GM18520 (cell line): Measurements from ENCODE around the gene PAPOLA.

ENCODE experiments used
- ATAC-seq: cut with Tn5 transposase; IDR thresholded peaks from one replicate; pipeline ENCODE4 v1.9.1; 2021; ENCODE audit not compliant: unreplicated experiment

The PAPOLA gene

GRCh38 chr14:96564389-96564788 lies 62.2 kb downstream of the PAPOLA start:
- no peak for ATAC-seq

GRCh38 chr14:96565811-96566210 lies 63.6 kb downstream of the PAPOLA start:
- no peak for ATAC-seq

GRCh38 chr14:96567289-96567899 lies 65.2 kb downstream of the PAPOLA start:
- no peak for ATAC-seq

GRCh38 chr14:96568621-96569020 lies 66.4 kb downstream of the PAPOLA start:
- no peak for ATAC-seq

DNA sequence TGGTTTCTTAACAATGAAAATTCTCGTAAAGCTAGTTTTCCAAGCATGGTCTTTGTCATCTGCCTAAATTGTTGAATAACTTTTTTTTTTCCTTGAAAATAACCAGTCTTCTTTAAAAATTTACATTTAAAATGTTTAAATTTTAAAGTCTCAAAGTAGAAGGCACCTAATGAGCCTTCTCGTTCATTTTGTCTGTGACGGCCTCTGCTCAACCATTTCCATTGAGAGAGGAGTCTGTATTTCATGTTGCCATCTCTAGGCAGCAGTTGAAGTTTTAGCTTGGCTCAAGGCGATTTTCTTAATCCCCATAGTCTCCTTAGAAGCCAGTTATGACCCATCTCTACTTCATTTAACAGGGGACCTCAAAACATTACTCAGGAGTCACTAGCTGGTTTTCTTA lies 69.1 kb downstream of the PAPOLA start:
- ATAC-seq: no peak

DNA sequence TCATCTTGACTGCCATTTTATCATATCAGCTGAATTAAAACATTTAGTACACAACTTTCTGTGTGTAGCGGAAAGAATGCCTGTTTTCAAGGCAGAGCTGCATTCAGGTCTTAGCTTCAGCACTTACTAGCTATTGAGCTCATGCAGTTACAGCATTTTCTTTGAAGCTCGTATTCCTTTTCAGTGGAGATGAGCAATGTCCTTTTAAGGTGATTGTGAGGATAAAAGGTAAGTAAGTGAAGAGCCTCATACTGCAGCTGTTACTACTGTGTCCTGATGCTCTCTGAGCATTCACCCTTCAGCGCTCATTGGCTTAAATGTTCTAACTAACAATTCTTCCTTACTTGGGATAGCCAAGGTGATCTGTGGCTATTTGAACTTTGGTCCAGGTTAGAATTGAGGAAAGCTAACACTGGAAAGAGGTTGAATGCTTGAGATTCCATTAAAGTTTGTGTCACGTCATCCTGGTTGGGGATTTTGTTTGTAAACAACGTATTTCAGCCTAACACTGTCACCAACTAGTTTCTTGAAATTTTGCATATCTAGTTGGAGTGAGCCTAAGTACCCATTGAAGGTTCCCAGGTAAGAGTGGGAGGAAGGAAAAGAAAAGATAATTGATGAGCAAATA lies 71.4 kb downstream of the PAPOLA start:
- no peak for ATAC-seq

GRCh38 chr14:96574171-96574632 lies 72.0 kb downstream of the PAPOLA start:
- no peak for ATAC-seq

DNA sequence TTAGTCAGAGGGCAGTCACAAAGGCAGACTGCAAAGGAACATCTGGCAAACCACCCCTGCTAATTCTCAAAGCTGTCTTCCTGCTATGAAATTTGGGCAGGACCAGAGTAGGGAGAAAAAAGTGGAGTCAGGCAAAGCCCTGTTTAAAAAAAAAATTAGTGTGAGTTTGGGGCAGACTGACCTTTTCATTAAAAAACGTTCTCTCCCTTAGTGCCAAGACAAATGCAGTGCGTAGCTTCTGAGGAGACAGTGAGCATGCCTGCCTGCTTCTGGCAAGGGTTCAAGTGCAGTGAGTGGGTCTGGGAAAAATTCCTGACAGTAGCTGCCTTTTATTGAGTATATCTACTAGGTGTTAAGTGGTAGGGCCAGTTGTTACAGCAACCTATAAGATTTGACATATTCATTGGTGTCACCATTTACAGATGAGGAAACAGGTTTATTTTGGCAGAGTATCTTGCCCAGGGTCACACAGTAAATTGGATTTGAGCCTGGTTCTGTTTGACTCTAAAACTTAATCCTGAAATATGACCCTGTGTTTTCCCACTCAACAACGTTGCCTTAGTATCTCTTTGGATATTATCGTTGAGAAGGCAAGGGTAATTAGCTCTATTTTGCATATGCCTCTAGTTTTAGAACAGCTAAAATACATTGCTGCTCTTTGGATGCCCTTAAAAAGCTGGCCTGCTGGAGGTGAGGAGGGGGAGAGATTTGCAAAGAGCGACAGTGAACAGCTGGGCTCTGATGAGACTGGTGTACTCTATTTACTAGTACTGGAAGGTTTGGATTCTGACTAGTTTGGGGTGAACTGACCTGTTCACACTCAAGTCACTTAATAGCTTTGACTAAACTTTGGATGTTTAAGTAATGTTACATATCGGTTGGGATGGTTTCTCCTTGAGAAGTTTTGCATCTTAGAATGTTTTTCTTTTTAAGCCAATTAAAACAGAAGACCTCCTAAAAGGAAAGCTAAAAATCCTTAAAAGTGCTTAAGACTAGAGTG lies 72.8 kb downstream of the PAPOLA start:
- no peak for ATAC-seq

DNA sequence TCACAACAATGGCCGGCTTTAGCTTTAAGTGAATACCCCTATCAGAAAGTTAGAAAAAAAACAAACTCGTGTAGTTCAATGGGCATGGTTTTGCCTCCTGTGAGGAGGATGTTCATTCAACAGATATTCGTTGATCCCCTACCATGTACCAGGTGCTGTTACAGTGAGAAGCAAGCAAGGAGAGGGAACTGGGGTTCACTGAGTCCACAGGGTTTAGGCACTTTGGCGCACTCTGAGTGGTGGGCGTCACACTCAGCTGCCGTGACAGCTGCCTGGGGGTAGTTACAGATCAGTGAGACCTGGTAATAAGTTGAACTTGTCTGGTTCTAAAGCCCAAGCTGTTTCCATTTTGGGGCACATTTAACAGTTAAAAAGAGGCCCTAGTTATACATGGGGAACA lies 74.2 kb downstream of the PAPOLA start:
- ATAC-seq: no peak

DNA sequence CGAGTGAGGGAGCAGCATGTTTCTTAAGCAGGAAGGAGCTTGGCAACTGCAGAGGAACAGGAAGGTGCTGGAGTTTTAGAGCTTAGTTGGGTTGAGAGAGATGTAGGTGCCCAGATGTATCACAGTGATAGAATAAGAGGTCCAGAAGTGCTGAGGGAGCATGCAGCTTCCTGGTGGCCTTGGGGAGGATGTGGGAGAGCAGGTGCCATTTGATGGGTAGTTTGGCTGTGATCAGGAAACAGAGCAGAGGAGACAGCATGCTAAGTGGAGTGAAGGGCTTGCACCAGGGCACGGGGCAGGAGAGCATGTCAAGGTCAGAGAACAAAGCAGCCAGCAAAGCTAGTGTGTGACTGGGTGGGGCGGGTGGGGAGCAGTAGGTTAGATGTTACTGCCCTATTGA lies 74.8 kb downstream of the PAPOLA start:
- ATAC-seq: no peak

- no peak for ATAC-seq
These were observed 76.4 kb downstream of the PAPOLA start for GRCh38 chr14:96578619-96579018.

DNA sequence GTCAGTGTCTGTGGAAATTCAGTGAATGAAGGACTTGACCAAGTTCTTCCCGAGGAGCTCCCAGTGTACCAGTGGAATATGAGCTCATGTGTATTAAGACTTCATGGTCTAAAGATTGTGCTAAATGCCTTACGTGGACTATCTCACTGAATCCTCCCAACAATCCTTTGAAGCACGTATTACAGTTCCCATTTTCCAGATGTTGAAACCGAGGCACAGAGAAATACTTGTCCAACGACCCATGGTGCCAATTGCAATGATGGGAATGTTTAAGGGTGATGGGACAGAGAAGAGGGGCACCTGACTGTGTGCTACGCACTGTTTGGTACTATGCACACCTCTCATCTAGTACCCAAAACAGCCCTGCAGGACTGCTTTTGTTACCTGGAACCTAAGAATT lies 77.2 kb downstream of the PAPOLA start:
- no peak for ATAC-seq

GRCh38 chr14:96579855-96580254 lies 77.7 kb downstream of the PAPOLA start:
- ATAC-seq: no peak

- ATAC-seq: no peak
These were observed 78.4 kb downstream of the PAPOLA start for GRCh38 chr14:96580566-96580965.

DNA sequence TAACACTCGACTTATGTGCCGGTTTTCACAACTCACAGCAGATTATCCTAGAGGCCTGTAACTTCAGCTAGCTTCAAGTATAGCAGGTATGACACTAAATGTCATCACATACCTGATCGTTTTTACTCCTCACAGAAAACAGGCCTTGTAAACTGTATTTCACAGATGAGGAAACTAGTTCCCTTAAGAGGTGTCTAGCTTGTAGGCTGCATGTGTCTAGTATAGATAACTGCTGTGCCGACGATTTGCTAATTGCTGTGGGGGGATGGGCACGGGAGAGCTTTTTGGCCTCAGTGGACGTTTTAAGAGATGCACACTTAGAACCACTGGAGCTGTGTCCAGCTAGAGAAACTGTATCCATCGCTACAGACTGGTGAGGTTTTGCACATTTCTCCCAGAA lies 78.8 kb downstream of the PAPOLA start:
- no peak for ATAC-seq

DNA sequence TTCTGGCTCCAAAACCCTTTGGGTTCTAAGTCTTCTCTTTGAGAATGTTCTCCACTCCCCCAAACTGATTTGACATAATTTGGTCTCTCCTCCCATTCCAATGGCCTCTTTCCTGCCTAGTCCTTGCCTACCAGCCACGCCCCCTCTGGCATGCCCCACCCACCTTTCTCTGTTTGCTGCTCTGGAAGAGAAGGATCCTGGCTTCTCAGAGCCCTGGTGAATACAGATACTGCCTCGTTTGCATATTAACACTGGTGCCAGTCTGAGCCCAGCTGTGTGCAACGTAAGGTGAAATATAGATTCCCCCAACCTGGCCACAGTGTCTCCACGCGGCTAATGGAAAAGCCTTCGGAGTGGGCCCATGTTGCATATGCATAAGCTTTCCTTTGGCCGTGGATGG lies 79.7 kb downstream of the PAPOLA start:
- ATAC-seq: no peak

- ATAC-seq: no peak
These were observed 80.3 kb downstream of the PAPOLA start for GRCh38 chr14:96582411-96582961.

DNA sequence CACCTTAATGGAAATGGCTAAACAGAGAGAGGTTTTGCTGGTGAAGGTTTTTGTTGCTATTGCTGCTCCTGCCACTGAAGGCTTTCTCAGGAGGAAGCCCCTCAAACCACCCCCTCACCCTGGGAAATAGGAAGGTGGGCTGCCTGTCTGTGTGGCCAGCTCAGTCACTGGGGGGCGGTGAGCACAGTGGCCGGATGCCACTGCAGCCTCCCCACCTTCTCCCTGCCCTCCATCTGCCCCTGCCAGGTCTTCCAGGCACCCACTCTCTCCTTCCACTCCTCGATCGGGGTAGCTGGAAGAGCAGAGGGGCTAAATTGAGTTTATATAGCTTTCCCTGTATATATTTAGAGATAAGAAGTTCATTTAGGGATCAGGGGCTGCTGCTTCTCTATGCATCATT lies 80.8 kb downstream of the PAPOLA start:
- no peak for ATAC-seq

- ATAC-seq: no peak
These were observed 81.4 kb downstream of the PAPOLA start for GRCh38 chr14:96583569-96584041.

- no peak for ATAC-seq
These were observed 82.2 kb downstream of the PAPOLA start for GRCh38 chr14:96584199-96584906.
